Measurements from ENCODE around the gene UBALD2. TPM values are rescaled to one million over a fixed set of nuclear protein-coding genes. Genes with fewer than 3 reads are reported as not detected.
A peak's percentile ranks its signal among the peaks of the same experiment; 100 is the strongest.

Gene UBALD2
- total and polyA plus RNA-seq, 4 donors = 4.1 to 46.9 (median 32.8) TPM

DNA sequence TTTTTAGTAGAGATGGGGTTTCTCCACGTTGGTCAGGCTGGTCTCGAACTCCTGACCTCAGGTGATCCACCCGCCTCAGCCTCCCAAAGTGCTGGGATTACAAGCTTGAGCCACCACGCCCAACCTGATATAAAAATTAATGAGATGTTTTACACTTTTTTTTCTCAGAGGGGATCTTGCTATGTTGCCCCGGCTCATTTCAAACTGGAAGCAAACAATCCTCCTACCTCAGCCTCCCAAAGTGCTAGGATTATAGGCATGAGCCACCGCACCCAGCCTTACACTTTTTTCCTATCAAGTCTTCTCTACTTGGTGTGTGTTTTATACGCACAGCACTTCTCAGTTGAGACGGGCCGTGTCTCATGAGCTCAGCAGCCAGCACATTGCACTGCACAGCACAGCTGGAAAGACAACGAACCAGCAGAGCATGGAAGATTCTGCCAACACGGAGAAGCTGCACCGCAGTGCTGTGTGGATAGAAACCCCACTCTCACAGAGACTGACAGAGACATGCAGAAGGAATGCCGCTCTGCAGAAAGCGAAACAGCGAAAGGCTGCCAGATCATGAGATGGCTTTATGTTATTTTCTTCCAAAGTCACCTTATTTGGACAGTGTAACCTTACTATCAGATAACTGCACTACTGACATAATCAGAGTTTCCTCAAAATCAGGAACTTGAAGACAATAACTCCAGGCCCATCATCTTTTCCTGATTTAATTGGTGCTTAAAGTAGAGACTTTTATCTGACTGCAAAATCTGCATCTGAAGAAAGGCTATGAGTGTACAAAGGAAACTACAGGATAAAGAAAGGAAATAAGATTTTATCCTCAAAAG lies 49.5 kb downstream of the UBALD2 start:
- Histone ChIP-seq H3K4me1 (ENCODE audit: control insufficient read depth, insufficient read depth, low read length) (no peaks in the 10 kb centered on the region), H3K9me3 (ENCODE audit: control insufficient read depth, insufficient read depth, low read length) (no peaks in the 10 kb centered on the region), H3K36me3 (ENCODE audit: control insufficient read depth, insufficient read depth, low read length) (peaks cover 32% of the 10 kb centered on the region), H3K27ac (ENCODE audit: low read depth, low read length) (no peak overlapping the region), H3K27me3 (ENCODE audit: control insufficient read depth, insufficient read depth, low read length) (no peaks in the 10 kb centered on the region), H3K4me3 (ENCODE audit: low read depth, low read length) (no peak overlapping the region)
- WGBS (ENCODE audit: insufficient coverage) = 79% methylated on average over 9 of the region's 15 CpGs
- peak in 3 of 6 donors; percentile 5 to 58 (median 45) for DNase-seq (ENCODE audit: low read depth in 4 of 6, low spot score in 6 of 6)

GRCh38 chr17:76317535-76317934 lies 52.4 kb downstream of the UBALD2 start:
- Histone ChIP-seq H3K9me3 (ENCODE audit: control insufficient read depth, insufficient read depth, low read length) (no peaks in the 10 kb centered on the region), H3K27me3 (ENCODE audit: control insufficient read depth, insufficient read depth, low read length) (no peaks in the 10 kb centered on the region), H3K4me3 (ENCODE audit: low read depth, low read length) (no peak overlapping the region), H3K4me1 (ENCODE audit: control insufficient read depth, insufficient read depth, low read length) (no peaks in the 10 kb centered on the region), H3K27ac (ENCODE audit: low read depth, low read length) (no peak overlapping the region), H3K36me3 (ENCODE audit: control insufficient read depth, insufficient read depth, low read length) (peaks cover 39% of the 10 kb centered on the region)
- DNase-seq (ENCODE audit: low read depth in 4 of 6, low spot score in 6 of 6) = no peak
- WGBS (ENCODE audit: insufficient coverage) = 100% methylated on average over 1 of the region's 2 CpGs

DNA sequence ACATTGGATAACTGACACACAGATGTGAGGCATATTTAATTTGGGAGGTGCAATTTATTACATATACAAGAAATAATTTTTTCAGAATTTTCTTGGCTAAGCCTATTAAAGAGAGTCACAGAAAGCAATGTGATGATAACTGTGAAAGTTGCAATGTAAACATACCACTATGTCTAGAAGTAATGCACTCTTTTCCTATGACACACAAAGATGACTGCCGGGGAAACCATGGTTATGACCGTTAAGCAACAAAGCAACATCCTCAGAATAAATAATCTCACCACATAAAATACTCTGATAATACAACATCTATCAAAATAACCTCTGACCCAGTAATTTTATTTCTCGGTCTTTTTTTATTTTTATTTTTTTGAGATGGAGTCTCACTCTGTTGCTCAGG lies 53.4 kb downstream of the UBALD2 start:
- DNase-seq (ENCODE audit: low read depth in 4 of 6, low spot score in 6 of 6) = no peak
- no peaks in the 10 kb centered on the region for H3K27me3 ChIP-seq (ENCODE audit: control insufficient read depth, insufficient read depth, low read length)
- H3K36me3 ChIP-seq (ENCODE audit: control insufficient read depth, insufficient read depth, low read length) = peaks cover 34% of the 10 kb centered on the region
- no CpG with 5 or more reads among the region's 3 CpGs for WGBS (ENCODE audit: insufficient coverage)
- H3K27ac ChIP-seq (ENCODE audit: low read depth, low read length) = no peak overlapping the region
- no peak overlapping the region for H3K4me3 ChIP-seq (ENCODE audit: low read depth, low read length)
- no peaks in the 10 kb centered on the region for H3K9me3 ChIP-seq (ENCODE audit: control insufficient read depth, insufficient read depth, low read length)
- no peaks in the 10 kb centered on the region for H3K4me1 ChIP-seq (ENCODE audit: control insufficient read depth, insufficient read depth, low read length)

Small RNA genes within 50 kb of the gene (small RNA-seq; reads per million reads assigned to genes)
- gene RF00019 (ENCODE audit: low replicate concordance) = not detected

Other genes with a start within 250 kb of the UBALD2 start
- under 1 TPM; 0.17 to 0.20 TPM for gene EVPL, start 238.0 kb upstream of the UBALD2 start, total RNA-seq
- gene EVPL, start 238.0 kb upstream of the UBALD2 start, polyA plus RNA-seq (ENCODE audit: insufficient read length in 2 of 2) = under 1 TPM; 0.90 TPM
- 10 to 100 TPM; 31.4 to 38.8 TPM for gene SRP68, start 192.8 kb upstream of the UBALD2 start, total RNA-seq
- 10 to 100 TPM; 63.3 to 63.7 TPM for gene SRP68, start 192.8 kb upstream of the UBALD2 start, polyA plus RNA-seq (ENCODE audit: insufficient read length in 2 of 2)
- not detected for gene GALR2, start 190.6 kb upstream of the UBALD2 start, total RNA-seq
- gene GALR2, start 190.6 kb upstream of the UBALD2 start, polyA plus RNA-seq (ENCODE audit: insufficient read length in 2 of 2) = under 1 TPM; 0.47 to 0.74 TPM
- gene ZACN, start 186.2 kb upstream of the UBALD2 start, total RNA-seq = not detected
- gene ZACN, start 186.2 kb upstream of the UBALD2 start, polyA plus RNA-seq (ENCODE audit: insufficient read length in 2 of 2) = 10 to 100 TPM; 49.6 to 59.0 TPM
- 100 to 1,000 TPM in 1 of 2 donors, 10 to 100 TPM in 1; 84.7 to 172 TPM for gene EXOC7, start 161.6 kb upstream of the UBALD2 start, total RNA-seq
- 100 to 1,000 TPM; 162 to 168 TPM for gene EXOC7, start 161.6 kb upstream of the UBALD2 start, polyA plus RNA-seq (ENCODE audit: insufficient read length in 2 of 2)
- gene FOXJ1, start 124.1 kb upstream of the UBALD2 start, total RNA-seq = 10 to 100 TPM in 1 of 2 donors, 1 to 10 TPM in 1; 4.6 to 41.0 TPM
- 10 to 100 TPM; 21.3 to 30.7 TPM for gene FOXJ1, start 124.1 kb upstream of the UBALD2 start, polyA plus RNA-seq (ENCODE audit: insufficient read length in 2 of 2)
- gene RNF157, start 24.9 kb upstream of the UBALD2 start, total RNA-seq = 10 to 100 TPM; 22.8 to 57.7 TPM
- 100 to 1,000 TPM; 194 to 196 TPM for gene RNF157, start 24.9 kb upstream of the UBALD2 start, polyA plus RNA-seq (ENCODE audit: insufficient read length in 2 of 2)
- gene QRICH2, start 42.9 kb downstream of the UBALD2 start, total RNA-seq = 1 to 10 TPM; 3.7 to 7.5 TPM
- 10 to 100 TPM; 14.6 to 21.4 TPM for gene QRICH2, start 42.9 kb downstream of the UBALD2 start, polyA plus RNA-seq (ENCODE audit: insufficient read length in 2 of 2)
- gene PRPSAP1, start 88.6 kb downstream of the UBALD2 start, total RNA-seq = 10 to 100 TPM; 71.7 to 72.3 TPM
- 100 to 1,000 TPM; 101 to 105 TPM for gene PRPSAP1, start 88.6 kb downstream of the UBALD2 start, polyA plus RNA-seq (ENCODE audit: insufficient read length in 2 of 2)
- 10 to 100 TPM in 1 of 2 donors, 1 to 10 TPM in 1; 3.8 to 14.5 TPM for gene SPHK1, start 119.3 kb downstream of the UBALD2 start, total RNA-seq
- gene SPHK1, start 119.3 kb downstream of the UBALD2 start, polyA plus RNA-seq (ENCODE audit: insufficient read length in 2 of 2) = 1 to 10 TPM; 3.3 to 7.4 TPM
- 10 to 100 TPM; 25.0 to 33.2 TPM for gene UBE2O, start 187.8 kb downstream of the UBALD2 start, total RNA-seq
- gene UBE2O, start 187.8 kb downstream of the UBALD2 start, polyA plus RNA-seq (ENCODE audit: insufficient read length in 2 of 2) = 10 to 100 TPM; 38.4 to 47.4 TPM
- under 1 TPM; 0.20 to 0.28 TPM for gene AANAT, start 202.3 kb downstream of the UBALD2 start, total RNA-seq
- under 1 TPM; 0.60 to 0.83 TPM for gene AANAT, start 202.3 kb downstream of the UBALD2 start, polyA plus RNA-seq (ENCODE audit: insufficient read length in 2 of 2)
- gene RHBDF2, start 236.1 kb downstream of the UBALD2 start, total RNA-seq = 1 to 10 TPM; 6.3 to 7.1 TPM
- 10 to 100 TPM; 10.6 to 10.9 TPM for gene RHBDF2, start 236.1 kb downstream of the UBALD2 start, polyA plus RNA-seq (ENCODE audit: insufficient read length in 2 of 2)